ENCODE measurements around the gene CDC14A.

The CDC14A gene

DNA sequence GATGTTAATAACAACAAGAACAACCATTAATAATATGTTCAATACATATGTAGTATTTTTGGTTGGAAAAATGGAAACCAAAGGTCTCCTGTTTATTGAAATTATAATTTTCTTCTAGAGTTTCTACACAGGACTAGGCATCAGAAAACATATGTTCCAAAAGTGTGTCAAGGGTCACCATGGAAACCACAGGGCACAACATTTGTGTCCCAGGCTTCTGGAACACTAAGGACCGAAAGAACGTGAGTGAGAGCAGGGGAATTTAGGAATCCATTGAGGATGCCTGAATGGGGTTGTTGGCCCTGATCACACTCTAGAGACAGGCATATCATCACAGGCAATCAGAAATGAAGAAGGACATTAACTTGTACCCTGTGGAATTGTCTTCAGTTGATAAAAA lies 7.5 kb upstream of the CDC14A start:
- ChIA-PET POLR2A (no interaction called here), CTCF (no interaction called here)
- DNase-seq (ENCODE audit: extremely low spot score): no peak
- TF ChIP-seq ELF4 (IDR thresholded peaks at IDR 0.05): no peak

GRCh38 chr1:100346387-100346786 lies 5.9 kb upstream of the CDC14A start:
- TF ChIP-seq FOXA1 (IDR thresholded peaks at IDR 0.05) (no peak), ZNF384 (IDR thresholded peaks at IDR 0.05) (no peak), FOXK2 (IDR thresholded peaks at IDR 0.05) (no peak), FOXM1 (IDR thresholded peaks at IDR 0.05; ENCODE audit: borderline replicate concordance) (no peak), BHLHE40 (IDR thresholded peaks at IDR 0.05; ENCODE audit: borderline replicate concordance) (no peak), TARDBP (IDR thresholded peaks at IDR 0.05) (no peak), SP1 (IDR thresholded peaks at IDR 0.05) (no peak), LEF1 (IDR thresholded peaks at IDR 0.05; ENCODE audit: borderline replicate concordance) (no peak), ARNT (IDR thresholded peaks at IDR 0.05) (no peak), CTBP1 (IDR thresholded peaks at IDR 0.05; ENCODE audit: borderline replicate concordance) (no peak), NFRKB (IDR thresholded peaks at IDR 0.05) (no peak), ELF4 (IDR thresholded peaks at IDR 0.05) (no peak), HDGF (IDR thresholded peaks at IDR 0.05; ENCODE audit: borderline replicate concordance) (no peak), SUZ12 (IDR thresholded peaks at IDR 0.05) (no peak), PKNOX1 (IDR thresholded peaks at IDR 0.05) (no peak), L3MBTL2 (conservative IDR thresholded peaks at IDR 0.05) (no peak)
- CTCF ChIA-PET: no interaction called here
- POLR2A ChIA-PET: no interaction called here
- DNase-seq (ENCODE audit: extremely low spot score): no peak

DNA sequence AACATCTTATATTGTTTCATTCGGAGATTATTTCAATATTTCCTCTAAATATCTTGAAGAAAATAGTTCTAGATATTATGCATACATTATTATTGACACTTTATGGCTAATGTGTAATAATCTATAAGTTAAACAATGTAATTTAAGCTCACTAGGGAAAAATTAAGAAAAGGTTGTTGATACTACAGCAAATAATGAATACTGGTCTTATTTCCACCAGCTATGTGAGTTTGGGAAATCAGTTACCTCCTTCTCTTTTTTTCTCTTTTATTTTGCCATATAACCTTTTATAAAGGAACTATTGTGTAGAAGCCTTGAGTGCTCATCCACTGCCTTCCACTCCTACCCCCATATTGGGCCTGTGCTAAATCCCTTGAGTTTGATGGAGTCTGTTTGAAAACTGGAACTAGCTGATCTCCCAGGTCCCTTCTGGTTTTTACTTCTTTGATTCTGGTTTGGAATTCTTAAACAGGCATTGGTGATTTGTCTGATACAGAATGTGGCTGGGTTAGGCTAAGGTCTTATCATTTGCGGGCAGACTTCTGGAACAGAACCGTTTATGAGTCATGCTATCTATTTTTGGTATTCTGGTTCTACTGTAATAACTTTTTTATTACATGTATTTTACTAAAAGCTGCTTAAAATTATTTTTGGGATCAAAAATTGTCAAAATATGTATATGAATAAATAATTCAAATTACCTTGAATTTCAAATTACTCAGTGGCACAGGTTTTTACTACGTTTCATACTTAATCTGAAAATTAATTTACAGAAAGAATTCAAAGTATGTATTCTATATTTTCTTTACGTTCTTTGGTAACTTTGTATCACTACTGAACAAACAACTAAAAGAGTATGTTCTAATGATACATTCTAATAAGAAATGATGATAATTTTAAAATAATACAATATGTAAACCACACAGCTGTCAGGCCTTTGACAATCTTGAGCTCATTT lies 5.0 kb upstream of the CDC14A start:
- no peak for TF ChIP-seq SP1 (IDR thresholded peaks at IDR 0.05)
- POLR2A ChIA-PET: no interaction called here
- DNase-seq (ENCODE audit: extremely low spot score): no peak
- CTCF ChIA-PET: no interaction called here

DNA sequence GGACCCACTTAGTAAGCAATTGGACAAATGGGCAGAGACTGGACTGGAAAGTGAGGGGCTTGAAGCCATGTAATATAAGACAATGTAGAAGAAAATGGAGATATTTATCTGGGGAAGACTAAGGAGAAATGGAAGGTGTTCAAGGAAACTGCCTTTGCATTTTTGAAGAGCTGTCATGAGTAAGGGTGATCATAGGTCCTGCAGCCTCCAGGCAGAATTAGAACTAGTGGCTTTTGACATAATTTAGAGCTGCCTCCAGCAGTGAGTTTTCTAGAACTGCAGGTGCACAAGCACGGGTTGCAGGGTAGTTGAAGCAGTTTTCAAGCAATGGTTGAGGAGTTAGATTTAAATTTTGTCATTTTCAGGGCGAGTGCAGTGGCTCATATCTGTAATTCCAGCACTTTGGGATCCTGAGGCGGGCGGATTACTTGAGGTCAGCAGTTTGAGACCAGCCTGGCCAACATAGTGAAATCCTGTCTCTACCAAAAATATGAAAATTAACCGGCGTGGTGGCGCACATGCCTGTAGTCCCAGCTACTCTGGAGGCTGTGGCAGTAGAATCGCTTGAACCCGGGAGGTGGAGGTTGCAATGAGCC lies 3.7 kb upstream of the CDC14A start:
- POLR2A ChIA-PET: interaction anchor here (0.6 kb wide), 1 partner anchor 99 kb away, joined by 3 read pairs; the partner anchor contains the start of gene DBT
- CTCF ChIA-PET: interaction anchor here (0.6 kb wide), 1 partner anchor 12 kb away, joined by 3 read pairs; no protein-coding TSS in a partner anchor
- DNase-seq (ENCODE audit: extremely low spot score): no peak
- TF ChIP-seq ZNF384 (IDR thresholded peaks at IDR 0.05) (no peak), SUZ12 (IDR thresholded peaks at IDR 0.05) (no peak), L3MBTL2 (conservative IDR thresholded peaks at IDR 0.05) (no peak), LEF1 (IDR thresholded peaks at IDR 0.05; ENCODE audit: borderline replicate concordance) (no peak), FOXK2 (IDR thresholded peaks at IDR 0.05) (no peak), CTBP1 (IDR thresholded peaks at IDR 0.05; ENCODE audit: borderline replicate concordance) (no peak), SP1 (IDR thresholded peaks at IDR 0.05) (no peak), HDGF (IDR thresholded peaks at IDR 0.05; ENCODE audit: borderline replicate concordance) (no peak), PKNOX1 (IDR thresholded peaks at IDR 0.05) (no peak), FOXM1 (IDR thresholded peaks at IDR 0.05; ENCODE audit: borderline replicate concordance) (no peak), ARNT (IDR thresholded peaks at IDR 0.05) (no peak), FOXA1 (IDR thresholded peaks at IDR 0.05) (no peak), BHLHE40 (IDR thresholded peaks at IDR 0.05; ENCODE audit: borderline replicate concordance) (no peak)

DNA sequence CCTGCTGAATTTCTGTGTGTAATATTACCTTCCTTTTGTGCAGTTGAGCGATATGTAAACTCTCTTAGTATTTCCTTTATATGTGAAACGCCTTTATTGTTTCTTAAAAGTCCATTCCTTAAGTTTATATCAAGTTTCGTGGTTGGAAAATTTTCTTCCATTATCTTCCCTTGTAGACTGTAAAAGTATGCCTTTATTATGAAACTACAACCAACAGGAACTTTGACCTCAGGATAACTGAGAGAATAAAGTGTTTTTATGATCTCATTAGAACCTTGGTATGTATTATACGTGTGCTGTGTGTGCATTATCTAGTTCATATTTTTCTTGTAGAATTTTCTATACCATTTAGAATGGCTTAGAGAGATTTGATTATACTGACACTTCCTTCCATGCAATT lies 3.1 kb upstream of the CDC14A start:
- POLR2A ChIA-PET: no interaction called here
- CTCF ChIA-PET: interaction anchor here (0.6 kb wide), 1 partner anchor 12 kb away, joined by 3 read pairs; no protein-coding TSS in a partner anchor
- TF ChIP-seq TARDBP (IDR thresholded peaks at IDR 0.05) (no peak), CTBP1 (IDR thresholded peaks at IDR 0.05; ENCODE audit: borderline replicate concordance) (no peak), ELF4 (IDR thresholded peaks at IDR 0.05) (no peak), SP1 (IDR thresholded peaks at IDR 0.05) (no peak), SUZ12 (IDR thresholded peaks at IDR 0.05) (no peak)
- no peak for DNase-seq (ENCODE audit: extremely low spot score)

GRCh38 chr1:100350787-100351094 lies 1.6 kb upstream of the CDC14A start:
- DNase-seq (ENCODE audit: extremely low spot score): no peak
- CTCF ChIA-PET: no interaction called here
- POLR2A ChIA-PET: interaction anchor here (0.6 to 2.7 kb wide), 5 partner anchors 10 to 544 kb away, joined by 3 to 9 read pairs (median 3); partner anchors contain the start of genes EXTL2, RTCA, SASS6 and TRMT13
- TF ChIP-seq FOXA1 (IDR thresholded peaks at IDR 0.05) (no peak), PKNOX1 (IDR thresholded peaks at IDR 0.05) (no peak), FOXK2 (IDR thresholded peaks at IDR 0.05) (no peak), ARNT (IDR thresholded peaks at IDR 0.05) (no peak), SP1 (IDR thresholded peaks at IDR 0.05) (no peak), LEF1 (IDR thresholded peaks at IDR 0.05; ENCODE audit: borderline replicate concordance) (no peak), FOXM1 (IDR thresholded peaks at IDR 0.05; ENCODE audit: borderline replicate concordance) (no peak), SUZ12 (IDR thresholded peaks at IDR 0.05) (no peak)

Data from HEK293T (cell line).